IMR-90 (cell line): Measurements from ENCODE around the gene BMERB1.

Experiments used
- CEBPB ChIP-seq: IDR thresholded peaks from 2 replicates; pipeline ENCODE4 v1.6.1; 2012; ENCODE audit warnings: low read depth, low read length, improper control_type of control experiment
- CHD1 ChIP-seq: IDR thresholded peaks from 2 replicates; pipeline ENCODE4 v1.6.1; 2012; ENCODE audit warnings: low read depth, low read length, improper control_type of control experiment
- FOS ChIP-seq: fragments of 150-350 bp; IDR thresholded peaks from 2 replicates; pipeline ENCODE4 v1.6.1; 2016; ENCODE audit warnings: low read depth, low read length
- MAFK ChIP-seq: IDR thresholded peaks from 2 replicates; pipeline ENCODE4 v1.6.1; 2012; ENCODE audit warnings: low read depth, low read length, improper control_type of control experiment
- MAZ ChIP-seq: IDR thresholded peaks from 2 replicates; pipeline ENCODE4 v1.6.1; 2012; ENCODE audit warnings: low read depth, mild to moderate bottlenecking, low read length, improper control_type of control experiment, moderate library complexity, borderline replicate concordance
- MXI1 ChIP-seq: IDR thresholded peaks from 2 replicates; pipeline ENCODE4 v1.6.1; 2012; ENCODE audit warnings: low read depth, mild to moderate bottlenecking, low read length, moderate library complexity, borderline replicate concordance
- NFE2L2 ChIP-seq: fragments of 150-350 bp; IDR thresholded peaks from 2 replicates; pipeline ENCODE4 v1.6.1; 2016; ENCODE audit warnings: low read depth, mild to moderate bottlenecking, low read length
- POLR2A ChIP-seq: IDR thresholded peaks from 2 replicates; pipeline ENCODE4 v1.6.1; 2012; ENCODE audit warnings: mild to moderate bottlenecking, low read depth, low read length
- RAD21 ChIP-seq: IDR thresholded peaks from 2 replicates; pipeline ENCODE4 v1.6.1; 2012; ENCODE audit warnings: low read length, improper control_type of control experiment
- RFX5 ChIP-seq: IDR thresholded peaks from 2 replicates; pipeline ENCODE4 v1.8.0; 2012; ENCODE audit warnings: low read depth, mild to moderate bottlenecking, low read length, moderate library complexity
- SMC3 ChIP-seq: fragments of 150-350 bp; IDR thresholded peaks from 2 replicates; pipeline ENCODE4 v1.6.1; 2016; ENCODE audit warnings: low read depth, mild to moderate bottlenecking, antibody characterized with exemption, low read length, moderate library complexity
- TF ChIP-seq, protein P1 (sequence below): conservative IDR thresholded peaks from 2 replicates; pipeline ENCODE4 v1.5.1; 2012; ENCODE audit warnings: mild to moderate bottlenecking, low read depth, low read length, improper control_type of control experiment
- TF ChIP-seq, protein P2 (sequence below): fragments of 150-350 bp; IDR thresholded peaks from 2 replicates; pipeline ENCODE4 v1.6.1; 2017; ENCODE audit warnings: mild to moderate bottlenecking, antibody characterized with exemption, low read length, low read depth
- TF ChIP-seq, protein P3 (sequence below): fragments of 150-350 bp; IDR thresholded peaks from 2 replicates; pipeline ENCODE4 v1.6.1; 2016; ENCODE audit warnings: low read depth, mild to moderate bottlenecking, low read length, moderate library complexity, borderline replicate concordance

DNA sequence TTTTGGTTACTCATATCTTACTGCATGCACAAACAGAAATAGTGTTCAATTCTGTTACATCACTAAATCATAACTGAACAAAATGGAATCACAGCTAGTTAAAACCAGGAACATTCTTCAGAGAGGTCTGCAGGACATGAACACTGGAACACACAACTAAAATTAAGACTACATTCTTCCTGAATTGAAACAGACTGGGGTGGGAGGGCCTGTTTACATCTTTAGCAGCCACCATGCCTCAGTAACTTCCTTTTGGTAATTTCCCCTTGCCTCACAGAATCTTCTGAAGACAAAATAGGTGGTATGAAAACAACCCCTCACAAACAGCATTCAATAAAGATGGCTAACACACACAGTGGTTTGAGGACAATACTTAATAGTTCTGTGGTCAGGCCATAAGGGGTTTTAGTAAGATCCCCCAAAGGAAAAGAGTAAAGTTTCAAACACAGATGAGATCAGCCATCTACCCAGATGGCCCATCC is 202.0 kb downstream of the BMERB1 start:
- TF ChIP-seq, protein P1, sequence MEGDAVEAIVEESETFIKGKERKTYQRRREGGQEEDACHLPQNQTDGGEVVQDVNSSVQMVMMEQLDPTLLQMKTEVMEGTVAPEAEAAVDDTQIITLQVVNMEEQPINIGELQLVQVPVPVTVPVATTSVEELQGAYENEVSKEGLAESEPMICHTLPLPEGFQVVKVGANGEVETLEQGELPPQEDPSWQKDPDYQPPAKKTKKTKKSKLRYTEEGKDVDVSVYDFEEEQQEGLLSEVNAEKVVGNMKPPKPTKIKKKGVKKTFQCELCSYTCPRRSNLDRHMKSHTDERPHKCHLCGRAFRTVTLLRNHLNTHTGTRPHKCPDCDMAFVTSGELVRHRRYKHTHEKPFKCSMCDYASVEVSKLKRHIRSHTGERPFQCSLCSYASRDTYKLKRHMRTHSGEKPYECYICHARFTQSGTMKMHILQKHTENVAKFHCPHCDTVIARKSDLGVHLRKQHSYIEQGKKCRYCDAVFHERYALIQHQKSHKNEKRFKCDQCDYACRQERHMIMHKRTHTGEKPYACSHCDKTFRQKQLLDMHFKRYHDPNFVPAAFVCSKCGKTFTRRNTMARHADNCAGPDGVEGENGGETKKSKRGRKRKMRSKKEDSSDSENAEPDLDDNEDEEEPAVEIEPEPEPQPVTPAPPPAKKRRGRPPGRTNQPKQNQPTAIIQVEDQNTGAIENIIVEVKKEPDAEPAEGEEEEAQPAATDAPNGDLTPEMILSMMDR, result no peak
- TF ChIP-seq CEBPB, result no peak
- no peak for TF ChIP-seq POLR2A
- no peak for TF ChIP-seq CHD1
- TF ChIP-seq RAD21, result no peak
- no peak for TF ChIP-seq RFX5
- TF ChIP-seq, protein P2, sequence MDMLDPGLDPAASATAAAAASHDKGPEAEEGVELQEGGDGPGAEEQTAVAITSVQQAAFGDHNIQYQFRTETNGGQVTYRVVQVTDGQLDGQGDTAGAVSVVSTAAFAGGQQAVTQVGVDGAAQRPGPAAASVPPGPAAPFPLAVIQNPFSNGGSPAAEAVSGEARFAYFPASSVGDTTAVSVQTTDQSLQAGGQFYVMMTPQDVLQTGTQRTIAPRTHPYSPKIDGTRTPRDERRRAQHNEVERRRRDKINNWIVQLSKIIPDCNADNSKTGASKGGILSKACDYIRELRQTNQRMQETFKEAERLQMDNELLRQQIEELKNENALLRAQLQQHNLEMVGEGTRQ, result no peak
- TF ChIP-seq FOS, result no peak
- TF ChIP-seq MAFK, result no peak
- no peak for TF ChIP-seq SMC3
- no peak for TF ChIP-seq MXI1
- no peak for TF ChIP-seq MAZ
- TF ChIP-seq, protein P3, sequence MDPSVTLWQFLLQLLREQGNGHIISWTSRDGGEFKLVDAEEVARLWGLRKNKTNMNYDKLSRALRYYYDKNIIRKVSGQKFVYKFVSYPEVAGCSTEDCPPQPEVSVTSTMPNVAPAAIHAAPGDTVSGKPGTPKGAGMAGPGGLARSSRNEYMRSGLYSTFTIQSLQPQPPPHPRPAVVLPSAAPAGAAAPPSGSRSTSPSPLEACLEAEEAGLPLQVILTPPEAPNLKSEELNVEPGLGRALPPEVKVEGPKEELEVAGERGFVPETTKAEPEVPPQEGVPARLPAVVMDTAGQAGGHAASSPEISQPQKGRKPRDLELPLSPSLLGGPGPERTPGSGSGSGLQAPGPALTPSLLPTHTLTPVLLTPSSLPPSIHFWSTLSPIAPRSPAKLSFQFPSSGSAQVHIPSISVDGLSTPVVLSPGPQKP, result no peak
- TF ChIP-seq NFE2L2, result no peak
